Germinal center (tissue), 1 donor: ENCODE measurements around the gene DCDC1.

Source experiments
- DNase-seq: peaks from one replicate; pipeline ENCODE4 v3.0.0; 2012; ENCODE audit warnings: mixed read lengths, low spot score

Gene DCDC1

GRCh38 chr11:31231601-31232000, 137.9 kb downstream of the DCDC1 start:
- no peak for DNase-seq

- DNase-seq, result no peak
Observed at GRCh38 chr11:31218847-31219246, 150.7 kb downstream of the DCDC1 start.

GRCh38 chr11:31214372-31214771, 155.2 kb downstream of the DCDC1 start:
- DNase-seq, result no peak

- DNase-seq, result no peak
Observed at GRCh38 chr11:31199378-31199777, 170.2 kb downstream of the DCDC1 start.

GRCh38 chr11:31173926-31174680, 195.4 kb downstream of the DCDC1 start:
- DNase-seq, result no peak

- DNase-seq, result no peak
Observed at GRCh38 chr11:31160504-31161422, 208.8 kb downstream of the DCDC1 start.

GRCh38 chr11:31150841-31151240, 218.7 kb downstream of the DCDC1 start:
- no peak for DNase-seq

- no peak for DNase-seq
Observed at GRCh38 chr11:31150011-31150410, 219.5 kb downstream of the DCDC1 start.

GRCh38 chr11:31141789-31142188, 227.8 kb downstream of the DCDC1 start:
- DNase-seq, result no peak

- DNase-seq, result no peak
Observed at GRCh38 chr11:31139479-31139878, 230.1 kb downstream of the DCDC1 start.

GRCh38 chr11:31132531-31133421, 236.8 kb downstream of the DCDC1 start:
- no peak for DNase-seq

- DNase-seq, result no peak
Observed at GRCh38 chr11:31131760-31132159, 237.8 kb downstream of the DCDC1 start.

- no peak for DNase-seq
Observed at GRCh38 chr11:31127290-31127689, 242.2 kb downstream of the DCDC1 start.

- DNase-seq, result no peak
Observed at GRCh38 chr11:31120428-31120827, 249.1 kb downstream of the DCDC1 start.

- DNase-seq, result no peak
Observed at GRCh38 chr11:31118566-31118965, 251.0 kb downstream of the DCDC1 start.

- DNase-seq, result no peak
Observed at GRCh38 chr11:31117038-31117437, 252.5 kb downstream of the DCDC1 start.

- DNase-seq, result no peak
Observed at GRCh38 chr11:31114442-31114841, 255.1 kb downstream of the DCDC1 start.

GRCh38 chr11:31110830-31111229, 258.7 kb downstream of the DCDC1 start:
- DNase-seq, result no peak

GRCh38 chr11:31109446-31109845, 260.1 kb downstream of the DCDC1 start:
- DNase-seq, result no peak

GRCh38 chr11:31107649-31108048, 261.9 kb downstream of the DCDC1 start:
- DNase-seq, result no peak

GRCh38 chr11:31106968-31107576, 262.5 kb downstream of the DCDC1 start:
- DNase-seq, result peak; percentile 4

GRCh38 chr11:31106326-31106725, 263.2 kb downstream of the DCDC1 start:
- DNase-seq, result no peak
